Activated naive CD8-positive, alpha-beta T cell (primary cell): ENCODE data around the gene EPX.

Experiments
- H3K27ac Mint-ChIP-seq: one replicate; pipeline ENCODE4 v1.8.0; 2021; ENCODE audit warnings: mixed read lengths
- H3K27me3 Mint-ChIP-seq: one replicate; pipeline ENCODE4 v1.8.0; 2021; ENCODE audit warnings: mixed read lengths
- H3K36me3 Mint-ChIP-seq: one replicate; pipeline ENCODE4 v1.8.0; 2021; ENCODE audit warnings: mixed read lengths
- H3K4me1 Mint-ChIP-seq: one replicate; pipeline ENCODE4 v1.8.0; 2021; ENCODE audit warnings: low read depth, mixed read lengths
- H3K4me3 Mint-ChIP-seq: one replicate; pipeline ENCODE4 v1.8.0; 2021; ENCODE audit warnings: mild to moderate bottlenecking, mixed read lengths
- H3K9me3 Mint-ChIP-seq: one replicate; pipeline ENCODE4 v1.8.0; 2021; ENCODE audit warnings: low read depth, mixed read lengths

The EPX gene

DNA sequence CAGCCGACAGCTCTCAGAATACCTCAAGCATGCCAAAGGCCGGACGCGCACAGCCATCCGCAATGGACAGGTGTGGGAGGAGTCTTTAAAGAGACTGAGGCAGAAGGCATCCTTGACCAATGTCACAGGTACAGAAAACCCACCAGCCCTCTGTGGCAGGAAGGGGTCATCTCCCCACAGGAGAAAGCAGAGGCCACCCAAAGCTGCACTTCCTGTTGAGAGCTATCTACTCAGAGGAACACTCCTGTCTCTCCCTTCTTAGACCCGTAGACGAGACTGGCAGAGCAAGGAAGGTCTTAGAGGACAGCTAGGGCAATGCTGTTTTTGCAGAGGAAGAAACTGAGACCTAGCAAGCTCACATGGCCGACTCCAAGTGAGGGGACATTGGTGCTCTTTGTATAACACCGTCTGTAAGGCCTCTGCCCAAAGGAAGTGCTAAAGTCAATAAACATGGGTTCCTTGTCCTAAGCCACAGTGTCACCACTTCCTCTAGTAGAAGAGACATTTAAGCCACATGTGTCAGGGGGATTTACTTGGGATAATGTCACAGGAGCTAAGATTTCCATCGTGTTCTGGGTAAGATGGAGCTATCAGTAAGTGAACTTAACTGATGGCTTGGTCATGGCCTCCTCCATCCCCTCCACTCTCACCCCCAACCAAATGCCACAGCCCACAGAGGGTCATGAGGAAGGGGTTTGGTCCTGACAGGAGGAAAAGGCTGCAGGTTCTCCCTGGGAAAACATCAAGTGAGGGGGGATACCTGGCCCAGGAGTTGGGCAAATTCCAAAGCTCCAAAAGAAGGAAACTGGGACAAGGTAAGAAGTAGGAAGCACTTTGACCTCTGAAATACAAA, 55.2 kb downstream of the EPX start:
- H3K27me3 Mint-ChIP-seq: peaks cover 3% of the 10 kb centered on the region
- peaks cover 10% of the 10 kb centered on the region for H3K4me1 Mint-ChIP-seq
- no peaks in the 10 kb centered on the region for H3K36me3 Mint-ChIP-seq
- no peak overlapping the region for H3K4me3 Mint-ChIP-seq
- H3K27ac Mint-ChIP-seq: no peak overlapping the region
- no peaks in the 10 kb centered on the region for H3K9me3 Mint-ChIP-seq

DNA sequence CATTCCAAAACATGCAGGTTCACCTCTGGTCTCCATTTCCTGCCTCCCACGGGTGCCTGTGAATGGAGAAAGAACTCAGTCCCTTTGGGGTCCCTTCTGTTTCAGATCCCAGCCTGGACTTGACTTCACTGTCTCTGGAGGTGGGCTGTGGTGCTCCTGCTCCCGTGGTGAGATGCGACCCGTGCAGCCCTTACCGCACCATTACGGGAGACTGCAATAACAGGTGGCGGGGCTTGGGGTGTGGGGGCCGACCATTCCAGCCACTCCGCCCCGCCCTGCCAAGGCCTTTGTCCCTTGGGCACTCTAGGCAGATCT, 56.4 kb downstream of the EPX start:
- Mint-ChIP-seq H3K9me3 (no peaks in the 10 kb centered on the region), H3K27me3 (peaks cover 6% of the 10 kb centered on the region), H3K27ac (no peak overlapping the region), H3K4me1 (peaks cover 10% of the 10 kb centered on the region), H3K36me3 (no peaks in the 10 kb centered on the region), H3K4me3 (peak overlapping the region; percentile 58)

DNA sequence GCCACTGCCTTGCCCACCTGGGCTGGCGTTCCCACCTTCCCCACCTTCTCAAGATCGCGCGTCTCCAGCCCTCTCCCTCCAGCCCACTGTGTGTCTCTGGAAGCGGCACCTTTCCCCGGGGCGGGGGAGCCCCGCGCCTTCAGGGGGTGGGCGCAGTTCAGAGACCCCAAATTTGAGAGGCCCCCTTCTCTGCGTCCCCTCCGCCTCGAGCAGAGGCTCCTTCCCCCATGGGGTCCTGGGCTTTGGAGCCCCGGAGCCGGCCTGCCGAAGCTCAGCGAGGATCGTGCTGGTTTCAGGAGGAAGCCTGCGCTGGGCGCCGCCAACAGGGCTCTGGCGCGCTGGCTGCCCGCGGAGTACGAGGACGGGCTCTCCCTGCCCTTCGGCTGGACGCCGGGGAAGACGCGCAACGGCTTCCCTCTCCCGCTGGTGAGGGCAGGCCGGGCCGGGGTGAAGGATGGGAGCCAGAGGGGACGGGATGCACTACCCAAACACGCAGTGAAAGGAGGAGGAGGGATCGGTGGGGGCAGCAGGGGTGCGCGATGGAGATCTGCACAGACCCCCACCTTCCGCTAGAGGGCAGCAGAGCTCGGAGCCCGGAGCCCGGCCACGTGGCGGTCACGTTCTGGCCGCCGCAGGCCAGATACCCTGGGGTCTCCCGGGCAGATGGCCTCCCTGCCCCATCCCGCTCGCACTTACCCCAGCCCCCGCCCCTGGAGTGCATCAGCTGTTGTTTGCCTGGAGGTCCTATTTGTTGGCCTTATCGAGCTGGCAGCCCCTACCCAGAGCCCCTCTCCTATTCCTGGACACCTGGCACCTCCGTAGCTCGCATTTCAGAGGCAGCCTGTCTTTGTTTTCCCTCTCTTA, 57.0 kb downstream of the EPX start:
- no peak overlapping the region for H3K27ac Mint-ChIP-seq
- H3K4me1 Mint-ChIP-seq: peaks cover 10% of the 10 kb centered on the region
- H3K9me3 Mint-ChIP-seq: no peaks in the 10 kb centered on the region
- no peaks in the 10 kb centered on the region for H3K36me3 Mint-ChIP-seq
- H3K4me3 Mint-ChIP-seq: peak overlapping the region; percentile 72
- H3K27me3 Mint-ChIP-seq: peaks cover 3% of the 10 kb centered on the region

DNA sequence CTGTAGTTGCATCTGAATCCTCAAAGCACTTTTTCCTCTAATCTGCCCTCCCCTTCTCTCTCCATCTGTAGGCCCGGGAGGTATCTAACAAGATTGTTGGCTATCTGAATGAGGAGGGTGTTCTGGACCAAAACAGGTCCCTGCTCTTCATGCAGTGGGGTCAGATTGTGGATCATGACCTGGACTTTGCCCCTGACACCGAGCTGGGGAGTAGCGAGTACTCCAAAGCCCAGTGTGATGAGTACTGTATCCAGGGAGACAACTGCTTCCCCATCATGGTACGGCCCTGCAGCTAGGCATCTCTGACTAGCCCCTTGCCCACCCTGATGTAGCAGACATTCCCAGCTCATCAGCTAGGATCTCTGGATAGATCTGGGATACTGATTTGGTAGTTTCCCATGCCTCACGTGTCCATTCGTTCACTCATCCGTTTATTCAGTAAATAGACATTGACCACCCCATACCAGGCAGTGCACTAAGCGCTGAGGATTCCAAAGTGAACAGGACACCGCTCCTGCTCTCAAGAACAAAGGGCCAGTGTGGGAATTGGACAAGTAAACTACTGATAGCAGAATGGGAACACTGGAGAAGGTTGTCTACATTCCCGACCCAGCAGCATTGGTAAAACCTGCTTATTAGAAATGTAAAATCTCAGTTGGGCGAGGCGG, 58.0 kb downstream of the EPX start:
- no peak overlapping the region for H3K27ac Mint-ChIP-seq
- H3K36me3 Mint-ChIP-seq: no peaks in the 10 kb centered on the region
- H3K27me3 Mint-ChIP-seq: peaks cover 3% of the 10 kb centered on the region
- no peaks in the 10 kb centered on the region for H3K9me3 Mint-ChIP-seq
- peak overlapping the region; percentile 49 for H3K4me3 Mint-ChIP-seq
- H3K4me1 Mint-ChIP-seq: peaks cover 10% of the 10 kb centered on the region

DNA sequence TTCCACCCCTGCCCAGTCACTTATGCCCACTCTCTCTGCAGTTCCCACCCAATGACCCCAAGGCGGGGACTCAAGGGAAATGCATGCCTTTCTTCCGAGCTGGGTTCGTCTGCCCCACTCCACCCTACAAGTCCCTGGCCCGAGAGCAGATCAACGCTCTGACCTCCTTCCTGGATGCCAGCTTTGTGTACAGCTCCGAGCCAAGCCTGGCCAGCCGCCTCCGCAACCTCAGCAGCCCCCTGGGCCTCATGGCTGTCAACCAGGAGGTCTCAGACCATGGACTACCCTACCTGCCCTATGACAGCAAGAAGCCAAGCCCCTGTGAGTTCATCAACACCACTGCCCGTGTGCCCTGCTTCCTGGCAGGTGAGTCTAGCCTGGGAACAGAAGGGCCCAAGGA, 59.6 kb downstream of the EPX start:
- Mint-ChIP-seq H3K4me1 (peaks cover 10% of the 10 kb centered on the region), H3K27me3 (peaks cover 3% of the 10 kb centered on the region), H3K36me3 (no peaks in the 10 kb centered on the region), H3K27ac (no peak overlapping the region), H3K4me3 (no peak overlapping the region), H3K9me3 (no peaks in the 10 kb centered on the region)

DNA sequence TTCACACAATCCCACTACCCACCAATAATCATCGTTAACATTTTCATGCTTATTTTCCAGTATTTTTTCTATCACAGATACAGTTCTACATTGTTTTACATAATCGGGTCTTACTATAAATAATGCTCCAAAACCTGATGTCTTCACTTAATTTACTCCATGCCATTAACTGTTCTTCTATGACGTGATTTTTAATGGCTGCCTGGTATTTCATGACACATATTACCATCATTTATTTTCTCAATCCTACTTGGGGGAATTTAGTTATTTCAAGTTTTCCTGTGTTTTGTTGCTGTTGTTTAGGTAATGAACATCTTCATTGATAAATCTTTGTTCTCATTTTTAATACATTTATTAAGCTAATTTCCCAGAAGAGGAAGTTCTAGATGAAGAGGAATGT, 60.6 kb downstream of the EPX start:
- H3K4me3 Mint-ChIP-seq: no peak overlapping the region
- H3K4me1 Mint-ChIP-seq: peaks cover 6% of the 10 kb centered on the region
- no peaks in the 10 kb centered on the region for H3K36me3 Mint-ChIP-seq
- H3K27ac Mint-ChIP-seq: no peak overlapping the region
- peaks cover 7% of the 10 kb centered on the region for H3K27me3 Mint-ChIP-seq
- H3K9me3 Mint-ChIP-seq: no peaks in the 10 kb centered on the region
